ENCODE results near the gene EREG. TPM values are rescaled to one million over a fixed set of nuclear protein-coding genes. Genes with fewer than 3 reads are reported as not detected.

EREG gene
- total RNA-seq, 1 experiment from 2014 or later = not detected

DNA sequence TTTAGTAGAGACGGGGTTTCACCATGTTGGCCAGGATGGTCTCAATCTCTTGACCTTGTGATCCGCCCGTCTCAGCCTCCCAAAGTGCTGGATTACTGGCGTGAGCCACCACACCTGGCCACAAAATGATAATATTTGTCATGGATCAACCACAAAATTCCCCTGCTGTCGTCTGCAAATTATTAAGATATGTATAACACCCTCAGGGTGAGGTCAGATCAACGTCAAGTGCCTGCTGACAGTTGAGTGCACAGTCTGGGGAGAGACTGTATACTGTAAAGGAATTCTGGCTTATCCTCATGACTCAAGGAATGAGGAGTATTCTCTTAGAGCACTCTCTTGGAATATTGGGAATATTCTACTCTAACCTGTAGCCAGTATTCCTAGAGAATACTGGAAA is 45.5 kb upstream of the EREG start:
- Histone ChIP-seq H2BK20ac (ENCODE audit: low read depth, low read length, poor library complexity, severe bottlenecking) (no peak overlapping the region), H3K14ac (ENCODE audit: insufficient read depth, low read length) (no peak overlapping the region), H4K8ac (replicated peaks; ENCODE audit: insufficient read length, low read depth, low read length) (no peak overlapping the region), H3K18ac (ENCODE audit: insufficient read length, low read depth, low read length) (no peak overlapping the region), H2BK12ac (ENCODE audit: insufficient read length, low read depth, low read length) (no peak overlapping the region), H3K4me2 (ENCODE audit: insufficient read depth, insufficient read length, low read length) (no peak overlapping the region), H3K27ac (ENCODE audit: insufficient read length, low read depth, low read length) (no peak overlapping the region), H3K79me1 (ENCODE audit: insufficient read depth, low read depth, low read length, poor library complexity, severe bottlenecking) (no peaks in the 10 kb centered on the region), H3T11ph (ENCODE audit: low read length) (no peak overlapping the region), H2BK120ac (ENCODE audit: low read depth, low read length, poor library complexity, severe bottlenecking) (no peak overlapping the region), H3K4ac (ENCODE audit: low read depth, low read length) (no peak overlapping the region), H3K23me2 (ENCODE audit: insufficient read length, low read depth, low read length, poor library complexity, severe bottlenecking) (no peaks in the 10 kb centered on the region), H3K23ac (ENCODE audit: insufficient read length, low read depth, low read length) (no peak overlapping the region), H3K9ac (ENCODE audit: extremely low read depth, insufficient read length, low read length) (no peak overlapping the region), H4K20me1 (ENCODE audit: control insufficient read depth, insufficient read depth, insufficient read length) (no peaks in the 10 kb centered on the region), H3K79me2 (ENCODE audit: insufficient read depth, low read length) (no peaks in the 10 kb centered on the region), H2AFZ (ENCODE audit: low read length) (no peak overlapping the region), H3K56ac (ENCODE audit: insufficient read length, low read depth, low read length) (no peak overlapping the region), H4K91ac (ENCODE audit: insufficient read length, low read depth, low read length) (no peak overlapping the region), H3K27me3 (ENCODE audit: insufficient read depth, low read length) (no peaks in the 10 kb centered on the region), H3K4me1 (ENCODE audit: insufficient read depth, low read length) (peaks cover 3% of the 10 kb centered on the region; the same call in 1 of the 2 replicates), H4K5ac (ENCODE audit: insufficient read length, low read depth, low read length) (no peak overlapping the region), H2AK5ac (ENCODE audit: insufficient read length, low read length) (no peak overlapping the region), H3K9me3 (ENCODE audit: control insufficient read depth, low read depth, low read length) (no peaks in the 10 kb centered on the region), H2BK5ac (ENCODE audit: insufficient read length, low read length) (no peak overlapping the region), H2BK15ac (ENCODE audit: low read depth, low read length) (no peak overlapping the region)
- Mint-ChIP-seq H3K36me3 (ENCODE audit: insufficient read depth in 1 of 3, low read depth in 3 of 3) (no peaks in the 10 kb centered on the region), H3K27ac (no peak overlapping the region), H3K9me3 (no peaks in the 10 kb centered on the region; a peak in 1 of 5 replicates), H3K4me1 (peaks cover 20 to 21% of the 10 kb centered on the region in 2 experiments), H3K4me3 (no peak overlapping the region), H3K27me3 (ENCODE audit: low read depth) (no peaks in the 10 kb centered on the region)
- no CpG with 5 or more reads among the region's 6 CpGs for WGBS (ENCODE audit: extremely low coverage, insufficient read length, low lambda C conversion rate)
- DNase-seq = no peak
- TF ChIP-seq, protein P1, sequence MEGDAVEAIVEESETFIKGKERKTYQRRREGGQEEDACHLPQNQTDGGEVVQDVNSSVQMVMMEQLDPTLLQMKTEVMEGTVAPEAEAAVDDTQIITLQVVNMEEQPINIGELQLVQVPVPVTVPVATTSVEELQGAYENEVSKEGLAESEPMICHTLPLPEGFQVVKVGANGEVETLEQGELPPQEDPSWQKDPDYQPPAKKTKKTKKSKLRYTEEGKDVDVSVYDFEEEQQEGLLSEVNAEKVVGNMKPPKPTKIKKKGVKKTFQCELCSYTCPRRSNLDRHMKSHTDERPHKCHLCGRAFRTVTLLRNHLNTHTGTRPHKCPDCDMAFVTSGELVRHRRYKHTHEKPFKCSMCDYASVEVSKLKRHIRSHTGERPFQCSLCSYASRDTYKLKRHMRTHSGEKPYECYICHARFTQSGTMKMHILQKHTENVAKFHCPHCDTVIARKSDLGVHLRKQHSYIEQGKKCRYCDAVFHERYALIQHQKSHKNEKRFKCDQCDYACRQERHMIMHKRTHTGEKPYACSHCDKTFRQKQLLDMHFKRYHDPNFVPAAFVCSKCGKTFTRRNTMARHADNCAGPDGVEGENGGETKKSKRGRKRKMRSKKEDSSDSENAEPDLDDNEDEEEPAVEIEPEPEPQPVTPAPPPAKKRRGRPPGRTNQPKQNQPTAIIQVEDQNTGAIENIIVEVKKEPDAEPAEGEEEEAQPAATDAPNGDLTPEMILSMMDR (conservative IDR thresholded peaks at IDR 0.05) = no peak
